ENCODE results near the gene ABHD17B. TPM values are rescaled to one million over a fixed set of nuclear protein-coding genes. Genes with fewer than 3 reads are reported as not detected.

The ABHD17B gene
- total RNA-seq, 1 donor from 2014 or later, result 24.7 TPM

- peak; percentile 55 for DNase-seq (ENCODE audit: low read depth)
- TF ChIP-seq, protein P1, sequence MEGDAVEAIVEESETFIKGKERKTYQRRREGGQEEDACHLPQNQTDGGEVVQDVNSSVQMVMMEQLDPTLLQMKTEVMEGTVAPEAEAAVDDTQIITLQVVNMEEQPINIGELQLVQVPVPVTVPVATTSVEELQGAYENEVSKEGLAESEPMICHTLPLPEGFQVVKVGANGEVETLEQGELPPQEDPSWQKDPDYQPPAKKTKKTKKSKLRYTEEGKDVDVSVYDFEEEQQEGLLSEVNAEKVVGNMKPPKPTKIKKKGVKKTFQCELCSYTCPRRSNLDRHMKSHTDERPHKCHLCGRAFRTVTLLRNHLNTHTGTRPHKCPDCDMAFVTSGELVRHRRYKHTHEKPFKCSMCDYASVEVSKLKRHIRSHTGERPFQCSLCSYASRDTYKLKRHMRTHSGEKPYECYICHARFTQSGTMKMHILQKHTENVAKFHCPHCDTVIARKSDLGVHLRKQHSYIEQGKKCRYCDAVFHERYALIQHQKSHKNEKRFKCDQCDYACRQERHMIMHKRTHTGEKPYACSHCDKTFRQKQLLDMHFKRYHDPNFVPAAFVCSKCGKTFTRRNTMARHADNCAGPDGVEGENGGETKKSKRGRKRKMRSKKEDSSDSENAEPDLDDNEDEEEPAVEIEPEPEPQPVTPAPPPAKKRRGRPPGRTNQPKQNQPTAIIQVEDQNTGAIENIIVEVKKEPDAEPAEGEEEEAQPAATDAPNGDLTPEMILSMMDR (IDR thresholded peaks at IDR 0.05; ENCODE audit: insufficient read depth, low read length, severe bottlenecking), result no peak
- H3K4me3 ChIP-seq (ENCODE audit: low read depth, low read length), result no peak overlapping the region
- H3K36me3 ChIP-seq (ENCODE audit: control insufficient read depth, insufficient read depth, low read length), result no peaks in the 10 kb centered on the region
- H3K27me3 ChIP-seq (ENCODE audit: control insufficient read depth, insufficient read depth, low read length), result no peaks in the 10 kb centered on the region
- no peak for FAIRE-seq
Measured at GRCh38 chr9:71941060-71941568, 30.1 kb upstream of the ABHD17B start.

GRCh38 chr9:71937898-71938297 is 26.9 kb upstream of the ABHD17B start:
- DNase-seq (ENCODE audit: low read depth), result no peak
- no peaks in the 10 kb centered on the region for H3K36me3 ChIP-seq (ENCODE audit: control insufficient read depth, insufficient read depth, low read length)
- TF ChIP-seq, protein P1 (IDR thresholded peaks at IDR 0.05; ENCODE audit: insufficient read depth, low read length, severe bottlenecking), result no peak
- no peaks in the 10 kb centered on the region for H3K27me3 ChIP-seq (ENCODE audit: control insufficient read depth, insufficient read depth, low read length)
- H3K4me3 ChIP-seq (ENCODE audit: low read depth, low read length), result no peak overlapping the region
- FAIRE-seq, result no peak

DNA sequence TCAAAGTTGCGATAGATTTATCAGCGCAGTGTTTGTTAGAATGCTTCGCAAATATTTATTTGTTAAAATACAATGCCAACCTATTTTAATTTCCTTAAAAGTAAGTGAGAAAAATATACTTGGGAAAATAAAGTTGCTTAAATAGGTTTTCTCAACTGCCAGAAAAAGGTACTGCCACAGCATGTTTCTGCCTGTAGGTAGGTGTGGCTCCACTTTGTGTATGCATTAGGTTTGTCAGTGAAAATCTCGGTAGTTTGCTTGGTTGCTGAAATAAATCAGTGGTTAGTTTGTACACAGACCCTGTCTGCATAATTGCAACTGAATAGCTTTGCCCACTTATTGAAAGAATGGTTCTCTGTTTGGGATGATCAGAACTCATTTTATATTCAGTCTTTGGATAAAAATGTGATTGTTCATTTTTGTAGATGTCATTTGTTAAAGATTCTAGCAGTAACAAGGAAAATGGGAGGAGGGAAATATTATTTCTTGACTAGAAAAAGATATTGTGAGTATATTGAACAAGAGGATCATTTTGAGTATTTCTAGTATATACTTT is 26.2 kb upstream of the ABHD17B start:
- Histone ChIP-seq H3K36me3 (ENCODE audit: control insufficient read depth, insufficient read depth, low read length) (no peaks in the 10 kb centered on the region), H3K27me3 (ENCODE audit: control insufficient read depth, insufficient read depth, low read length) (no peaks in the 10 kb centered on the region), H3K4me3 (ENCODE audit: low read depth, low read length) (no peak overlapping the region)
- DNase-seq (ENCODE audit: low read depth) (peak; percentile 78), FAIRE-seq (no peak)
- TF ChIP-seq, protein P1 (IDR thresholded peaks at IDR 0.05; ENCODE audit: insufficient read depth, low read length, severe bottlenecking), result no peak

GRCh38 chr9:71936066-71936465 is 25.1 kb upstream of the ABHD17B start:
- no peak overlapping the region for H3K4me3 ChIP-seq (ENCODE audit: low read depth, low read length)
- TF ChIP-seq, protein P1 (IDR thresholded peaks at IDR 0.05; ENCODE audit: insufficient read depth, low read length, severe bottlenecking), result no peak
- DNase-seq (ENCODE audit: low read depth) (no peak), FAIRE-seq (no peak)
- H3K27me3 ChIP-seq (ENCODE audit: control insufficient read depth, insufficient read depth, low read length), result no peaks in the 10 kb centered on the region
- no peaks in the 10 kb centered on the region for H3K36me3 ChIP-seq (ENCODE audit: control insufficient read depth, insufficient read depth, low read length)

GRCh38 chr9:71931166-71931565 is 20.2 kb upstream of the ABHD17B start:
- TF ChIP-seq, protein P1 (IDR thresholded peaks at IDR 0.05; ENCODE audit: insufficient read depth, low read length, severe bottlenecking), result no peak
- FAIRE-seq, result no peak
- DNase-seq (ENCODE audit: low read depth), result no peak
- no peaks in the 10 kb centered on the region for H3K27me3 ChIP-seq (ENCODE audit: control insufficient read depth, insufficient read depth, low read length)
- no peak overlapping the region for H3K4me3 ChIP-seq (ENCODE audit: low read depth, low read length)
- H3K36me3 ChIP-seq (ENCODE audit: control insufficient read depth, insufficient read depth, low read length), result no peaks in the 10 kb centered on the region

Measured in bronchial epithelial cell (primary cell).